AG10803 (cell line): ENCODE data around the gene NADK.
A peak's percentile ranks its signal among the peaks of the same experiment; 100 is the strongest.
"Not testable (repeated sequence)": the region's sequence is repeated elsewhere in the genome, so short reads cannot be mapped to it uniquely, and the experiment has no call there.

Source experiments
- DNase-seq: peaks from one replicate; pipeline ENCODE4 v3.0.0; 2010; ENCODE audit warnings: low read depth
- H3K4me3 ChIP-seq: 2 replicates; pipeline ENCODE4 v1.5.1; 2011; ENCODE audit warnings: mild to moderate bottlenecking, low read length, control low read depth
- CTCF ChIP-seq: conservative IDR thresholded peaks from 2 replicates; pipeline ENCODE4 v1.5.1; 2011; ENCODE audit warnings: mild to moderate bottlenecking, low read length, control low read depth, inconsistent platforms

Gene NADK

GRCh38 chr1:1753607-1754005 is 24.7 kb downstream of the NADK start:
- TF ChIP-seq CTCF: no peak

GRCh38 chr1:1752636-1753606 is 25.3 kb downstream of the NADK start:
- no peak for DNase-seq
- TF ChIP-seq CTCF: no peak
- H3K4me3 ChIP-seq: no peak overlapping the region

More at GRCh38 chr1:1753607-1754005, 24.7 kb downstream of the NADK start:
- no peak overlapping the region for H3K4me3 ChIP-seq
- no peak for DNase-seq

- H3K4me3 ChIP-seq: no peak overlapping the region
- DNase-seq: no peak
- TF ChIP-seq CTCF: no peak
These were observed 26.1 kb downstream of the NADK start for GRCh38 chr1:1752190-1752589.

- H3K4me3 ChIP-seq: not testable (repeated sequence)
These were observed 28.3 kb downstream of the NADK start for GRCh38 chr1:1749941-1750340.

GRCh38 chr1:1748686-1749321 is 29.5 kb downstream of the NADK start:
- no peak for TF ChIP-seq CTCF
- no peak overlapping the region for H3K4me3 ChIP-seq
- DNase-seq: no peak

More at GRCh38 chr1:1749941-1750340, 28.3 kb downstream of the NADK start:
- DNase-seq: not testable (repeated sequence)

- peak overlapping the region; percentile 22; the same call in 1 of the 2 replicates for H3K4me3 ChIP-seq
- DNase-seq: not testable (repeated sequence)
These were observed 31.7 kb downstream of the NADK start for GRCh38 chr1:1746566-1746909.

- peak overlapping the region; percentile 52 for H3K4me3 ChIP-seq
- DNase-seq: peak; percentile 79
These were observed 32.4 kb downstream of the NADK start for GRCh38 chr1:1745651-1746565.

GRCh38 chr1:1742529-1742928 is 35.7 kb downstream of the NADK start:
- DNase-seq, H3K4me3 ChIP-seq: not testable (repeated sequence)

- not testable (repeated sequence) for H3K4me3 ChIP-seq
- peak; percentile 93 for DNase-seq
These were observed 37.3 kb downstream of the NADK start for GRCh38 chr1:1741013-1741412.

GRCh38 chr1:1738799-1739337 is 39.4 kb downstream of the NADK start:
- not testable (repeated sequence) for H3K4me3 ChIP-seq

GRCh38 chr1:1737675-1738590 is 40.3 kb downstream of the NADK start:
- not testable (repeated sequence) for H3K4me3 ChIP-seq, DNase-seq

More at GRCh38 chr1:1738799-1739337, 39.4 kb downstream of the NADK start:
- DNase-seq: not testable (repeated sequence)
